Tibial nerve (tissue), 3 donors: ENCODE measurements around the gene CD320.

ENCODE experiments used
- CTCF ChIP-seq, 5 experiments: fragments of 200-600 bp in 3 of 5; fragments of 450-650 bp in 2 of 5; sonication (generic) in 3 of 5; IDR thresholded peaks; one replicate each; pipeline ENCODE4 v1.5.1; 2016 to 2019; ENCODE audit warnings: antibody characterized with exemption in 5 of 5, mild to moderate bottlenecking in 3 of 5, moderate library complexity in 2 of 5
- POLR2A ChIP-seq, 2 donors: fragments of 450-650 bp; IDR thresholded peaks; one replicate each; pipeline ENCODE4 v1.6.1; 2017; ENCODE audit warnings: antibody characterized with exemption in 2 of 2, mild to moderate bottlenecking in 2 of 2, moderate library complexity in 2 of 2

DNA sequence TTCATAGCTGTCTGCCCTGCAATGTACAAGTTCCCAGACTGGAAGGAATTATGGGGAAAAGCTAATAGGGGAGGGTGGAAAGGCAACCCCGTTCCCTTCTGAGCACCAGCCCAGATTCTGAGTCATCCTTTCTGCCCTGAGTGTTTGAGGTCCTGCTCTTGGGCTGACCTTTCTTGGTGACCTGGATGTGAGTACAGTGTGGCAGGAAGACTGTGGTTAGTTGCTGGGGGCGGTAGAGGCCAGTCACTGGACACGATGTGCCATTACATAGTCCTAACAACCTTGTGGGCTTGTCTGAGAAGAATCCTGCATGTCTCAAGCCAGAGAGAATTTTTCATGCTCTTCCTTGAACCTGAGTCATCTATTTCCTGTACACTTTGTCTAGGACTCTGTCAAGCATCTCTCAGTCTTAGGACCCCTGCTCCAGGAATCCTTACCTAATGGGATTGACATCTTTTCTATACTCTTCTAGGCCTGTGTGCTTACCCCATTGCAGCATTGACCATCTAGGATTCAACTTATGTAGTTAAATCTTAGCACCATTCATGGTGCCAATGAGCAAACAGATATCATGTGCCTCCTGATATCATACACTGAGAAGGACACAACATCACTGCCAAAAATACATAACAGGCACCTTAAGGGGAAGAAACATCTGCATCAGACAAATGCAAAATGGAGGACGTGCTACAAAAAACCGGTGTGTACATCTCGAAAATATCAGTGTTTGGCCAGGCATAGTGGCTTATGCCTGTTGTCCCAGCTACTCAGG, 47.7 kb upstream of the CD320 start:
- TF ChIP-seq CTCF (IDR thresholded peaks at IDR 0.05) (no peak), POLR2A (IDR thresholded peaks at IDR 0.05) (no peak)
